GM12872 (cell line): Measurements from ENCODE around the gene USH2A.

Experiments
- CTCF ChIP-seq: IDR thresholded peaks from 3 replicates; pipeline ENCODE4 v1.5.1; 2011; ENCODE audit warnings: low read depth, mild to moderate bottlenecking, low read length, moderate library complexity; ENCODE audit not compliant: insufficient read depth

The USH2A gene

GRCh38 chr1:215606564-215607168, 816.6 kb downstream of the USH2A start:
- no peak for TF ChIP-seq CTCF

- TF ChIP-seq CTCF = no peak
Measured at GRCh38 chr1:215606036-215606435, 817.2 kb downstream of the USH2A start.

GRCh38 chr1:215605011-215605621, 818.1 kb downstream of the USH2A start:
- no peak for TF ChIP-seq CTCF

- TF ChIP-seq CTCF = no peak
Measured at GRCh38 chr1:215603319-215603718, 819.9 kb downstream of the USH2A start.

- no peak for TF ChIP-seq CTCF
Measured at GRCh38 chr1:215601276-215601675, 822.0 kb downstream of the USH2A start.

GRCh38 chr1:215600867-215601266, 822.4 kb downstream of the USH2A start:
- TF ChIP-seq CTCF = no peak

GRCh38 chr1:215600258-215600792, 822.9 kb downstream of the USH2A start:
- no peak for TF ChIP-seq CTCF
